Measurements from ENCODE around the gene GP1BB.

Gene GP1BB

DNA sequence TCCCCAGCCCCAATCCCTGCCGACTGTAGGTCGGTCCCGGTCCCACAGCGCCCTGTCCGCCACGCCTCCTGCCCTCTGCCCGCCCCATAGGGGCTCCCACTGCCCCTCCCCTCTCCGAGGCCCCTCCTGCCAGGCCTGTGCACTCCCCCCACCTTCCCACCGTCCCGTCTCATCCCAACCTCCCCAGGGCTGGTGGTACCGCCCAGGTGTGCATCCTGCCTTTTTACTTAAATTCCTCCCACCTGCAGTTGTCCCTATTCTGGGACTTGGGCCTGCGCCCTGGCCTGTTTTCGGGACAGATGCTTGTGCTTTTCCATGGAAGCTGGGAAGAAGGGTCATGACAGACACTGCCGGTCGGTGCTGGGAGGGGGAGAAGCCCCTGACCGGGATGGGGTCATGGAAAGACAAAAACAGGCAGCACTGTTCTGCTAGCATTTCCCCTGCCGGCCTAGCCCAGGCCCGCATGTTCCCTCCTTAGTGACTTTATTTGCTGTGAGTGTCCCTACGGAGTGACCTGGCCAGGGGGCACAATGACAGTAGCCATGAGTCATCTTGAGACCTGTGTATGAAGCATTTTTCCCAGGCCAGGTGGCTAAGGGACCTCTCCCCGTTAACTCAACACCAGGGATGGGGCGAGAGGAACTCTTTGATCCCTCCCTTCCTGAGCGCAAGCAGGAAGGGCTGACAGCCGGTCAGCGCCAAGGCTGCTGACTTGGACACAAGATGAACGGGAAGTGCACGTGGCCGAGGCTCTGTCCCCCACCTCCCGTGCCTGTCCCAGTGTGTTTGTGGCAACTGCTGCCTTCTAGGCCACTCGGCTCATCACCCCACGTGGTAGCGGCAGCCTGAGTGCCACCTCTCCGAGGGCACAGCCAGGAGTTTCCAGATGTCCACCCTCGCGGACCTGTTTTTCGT lies 44.3 kb downstream of the GP1BB start:
- DNase-seq: no peak

- no peak for DNase-seq
Measured at GRCh38 chr22:19769393-19769715, 46.0 kb downstream of the GP1BB start.

GRCh38 chr22:19770349-19771220 lies 47.2 kb downstream of the GP1BB start:
- no peak for DNase-seq

DNA sequence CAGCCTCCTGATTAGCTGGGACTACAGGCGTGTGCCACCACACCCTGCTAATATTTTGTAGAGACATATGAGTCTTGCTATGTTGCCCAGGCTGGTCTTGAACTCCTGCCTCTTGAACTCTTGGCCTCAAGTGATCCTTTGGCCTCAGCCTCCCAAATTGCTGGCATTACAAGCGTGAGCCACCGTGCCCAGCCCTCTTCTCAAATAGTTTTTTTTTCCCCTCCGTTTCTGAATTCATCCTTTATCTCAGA lies 49.0 kb downstream of the GP1BB start:
- no peak for DNase-seq

- DNase-seq: no peak
Measured at GRCh38 chr22:19772673-19773469, 49.5 kb downstream of the GP1BB start.

DNA sequence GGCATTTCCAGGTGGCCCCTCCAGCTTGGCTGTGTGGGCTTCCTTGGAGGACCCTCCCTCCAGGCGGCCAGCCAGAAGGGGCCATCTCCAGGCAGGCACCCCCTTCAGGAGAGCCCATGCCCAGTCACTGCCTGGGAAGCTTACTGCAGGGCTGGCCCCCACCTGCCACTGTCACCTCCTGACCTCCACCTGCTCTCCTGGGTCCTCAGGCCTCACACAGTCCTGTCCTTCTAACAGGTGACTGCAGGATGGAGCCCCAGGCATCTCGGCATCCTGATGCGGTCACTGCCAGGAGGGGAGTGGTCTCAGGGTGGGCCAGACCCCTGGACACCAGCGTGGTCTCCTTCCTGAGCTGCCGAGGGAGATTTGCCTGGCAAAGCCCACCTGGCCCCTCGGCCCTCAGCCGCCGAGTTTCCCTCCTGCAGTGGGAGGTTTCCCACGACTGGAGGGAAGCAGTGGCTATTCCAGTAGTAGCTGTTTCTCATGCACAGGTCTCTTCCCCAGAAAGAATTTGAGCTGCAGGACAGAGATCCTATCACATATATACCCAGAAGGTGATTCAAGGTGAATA lies 50.2 kb downstream of the GP1BB start:
- DNase-seq: no peak
